ENCODE results near the gene GASK1B. TPM values are rescaled to one million over a fixed set of nuclear protein-coding genes. Genes with fewer than 3 reads are reported as not detected.

The GASK1B gene
- total and polyA plus RNA-seq, 2 donors (not counting 3 experiments of a cell fraction or from before 2014, with no cell fraction given) = 160 to 235 TPM

DNA sequence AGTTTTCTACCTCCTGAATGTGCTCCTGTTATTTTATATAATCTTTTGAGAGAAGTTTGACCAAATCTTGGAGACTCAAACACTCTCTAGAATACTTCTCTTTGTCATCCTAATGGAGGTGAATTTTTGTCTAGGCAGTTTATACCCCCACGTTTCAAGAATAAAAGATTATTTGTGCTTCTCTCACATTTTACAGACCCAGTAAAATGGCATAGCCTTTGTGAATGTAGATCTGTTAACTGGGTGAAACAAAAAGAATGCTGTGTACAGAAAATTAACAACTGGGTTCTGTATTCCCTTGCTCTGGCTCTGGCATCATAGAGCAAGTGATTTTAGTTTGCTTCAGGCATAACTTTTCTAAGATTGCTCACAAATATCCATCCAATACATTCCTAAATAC lies 26.1 kb downstream of the GASK1B start:
- Histone ChIP-seq H2AFZ (ENCODE audit: low read depth, low read length) (no peak overlapping the region), H3K4me3 (replicated peaks in 1 of 3; ENCODE audit: insufficient read depth in 1 of 3, low read depth in 1 of 3, low read length in 3 of 3) (no peak overlapping the region), H3K27me3 (ENCODE audit: control insufficient read depth in 2 of 2, insufficient read depth in 2 of 2, low read length in 2 of 2) (no peaks in the 10 kb centered on the region), H4K20me1 (replicated peaks; ENCODE audit: control insufficient read depth, extremely low read depth, insufficient read depth, low read length) (peaks cover 4% of the 10 kb centered on the region), H3K79me2 (ENCODE audit: control insufficient read depth, insufficient read depth, low read length) (peaks cover 51% of the 10 kb centered on the region), H3K9me1 (replicated peaks; ENCODE audit: control insufficient read depth, extremely low read depth, insufficient read depth, low read length) (no peaks in the 10 kb centered on the region), H3K4me1 (ENCODE audit: control insufficient read depth, extremely low read depth, insufficient read depth, low read length) (no peaks in the 10 kb centered on the region), H3K36me3 (ENCODE audit: control insufficient read depth in 2 of 2, extremely low read depth in 1 of 2, insufficient read depth in 2 of 2, low read length in 2 of 2) (peaks cover 13 to 15% of the 10 kb centered on the region in 2 experiments), H3K9me3 (replicated peaks; ENCODE audit: control insufficient read depth, insufficient read depth, low read length) (no peaks in the 10 kb centered on the region), H3K9ac (replicated peaks; ENCODE audit: extremely low read depth, insufficient read depth, low read length) (no peak overlapping the region), H3K4me2 (ENCODE audit: insufficient read depth, low read length) (no peak overlapping the region), H3K27ac (ENCODE audit: insufficient read depth, low read depth, low read length) (no peak overlapping the region)
- POLR2A ChIA-PET = no interaction called here
- CTCF ChIA-PET = interaction anchor here (1.0 kb wide), 1 partner anchor 8 kb away, joined by 3 read pairs; no protein-coding TSS in a partner anchor
- TF ChIP-seq MYC (IDR thresholded peaks at IDR 0.05; ENCODE audit: low read depth, low read length) (no peak), MAX (IDR thresholded peaks at IDR 0.05; ENCODE audit: insufficient read depth, insufficient read length) (no peak), GATA2 (IDR thresholded peaks at IDR 0.05; ENCODE audit: insufficient read depth, insufficient read length, low read depth, low read length) (no peak), EZH2 (IDR thresholded peaks at IDR 0.05; ENCODE audit: borderline replicate concordance, low read depth, low read length, severe bottlenecking) (no peak), POLR2A (IDR thresholded peaks at IDR 0.05; ENCODE audit: low read depth, low read length) (no peak), FOS (IDR thresholded peaks at IDR 0.05; ENCODE audit: borderline replicate concordance, insufficient read depth, low read length) (no peak), JUN (IDR thresholded peaks at IDR 0.05; ENCODE audit: borderline replicate concordance, insufficient read depth, insufficient read length, low read depth) (no peak), POLR2AphosphoS5 (IDR thresholded peaks at IDR 0.05; ENCODE audit: insufficient read depth, low read depth, low read length) (no peak)
- TF ChIP-seq, protein P1, sequence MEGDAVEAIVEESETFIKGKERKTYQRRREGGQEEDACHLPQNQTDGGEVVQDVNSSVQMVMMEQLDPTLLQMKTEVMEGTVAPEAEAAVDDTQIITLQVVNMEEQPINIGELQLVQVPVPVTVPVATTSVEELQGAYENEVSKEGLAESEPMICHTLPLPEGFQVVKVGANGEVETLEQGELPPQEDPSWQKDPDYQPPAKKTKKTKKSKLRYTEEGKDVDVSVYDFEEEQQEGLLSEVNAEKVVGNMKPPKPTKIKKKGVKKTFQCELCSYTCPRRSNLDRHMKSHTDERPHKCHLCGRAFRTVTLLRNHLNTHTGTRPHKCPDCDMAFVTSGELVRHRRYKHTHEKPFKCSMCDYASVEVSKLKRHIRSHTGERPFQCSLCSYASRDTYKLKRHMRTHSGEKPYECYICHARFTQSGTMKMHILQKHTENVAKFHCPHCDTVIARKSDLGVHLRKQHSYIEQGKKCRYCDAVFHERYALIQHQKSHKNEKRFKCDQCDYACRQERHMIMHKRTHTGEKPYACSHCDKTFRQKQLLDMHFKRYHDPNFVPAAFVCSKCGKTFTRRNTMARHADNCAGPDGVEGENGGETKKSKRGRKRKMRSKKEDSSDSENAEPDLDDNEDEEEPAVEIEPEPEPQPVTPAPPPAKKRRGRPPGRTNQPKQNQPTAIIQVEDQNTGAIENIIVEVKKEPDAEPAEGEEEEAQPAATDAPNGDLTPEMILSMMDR (IDR thresholded peaks at IDR 0.05; ENCODE audit: extremely low read depth in 1 of 2, insufficient read depth in 1 of 2, low read depth in 1 of 2, low read length in 2 of 2) = no peak
- no peak for DNase-seq (ENCODE audit: low read depth, low spot score)
- no peak for FAIRE-seq
- intact Hi-C loops (cut with micrococcal nuclease) = no loop called here
- dilution Hi-C loops (cut with MboI; ENCODE audit: extremely low pct_ligation_motif_present, low sequenced_read_pairs) = no loop called here
- BruUV-seq (replicated peaks) = no TSS peak
